ENCODE data around the gene RGS4.

Gene RGS4

GRCh38 chr1:163104385-163105099 is 35.4 kb downstream of the RGS4 start:
- no peak for DNase-seq

DNA sequence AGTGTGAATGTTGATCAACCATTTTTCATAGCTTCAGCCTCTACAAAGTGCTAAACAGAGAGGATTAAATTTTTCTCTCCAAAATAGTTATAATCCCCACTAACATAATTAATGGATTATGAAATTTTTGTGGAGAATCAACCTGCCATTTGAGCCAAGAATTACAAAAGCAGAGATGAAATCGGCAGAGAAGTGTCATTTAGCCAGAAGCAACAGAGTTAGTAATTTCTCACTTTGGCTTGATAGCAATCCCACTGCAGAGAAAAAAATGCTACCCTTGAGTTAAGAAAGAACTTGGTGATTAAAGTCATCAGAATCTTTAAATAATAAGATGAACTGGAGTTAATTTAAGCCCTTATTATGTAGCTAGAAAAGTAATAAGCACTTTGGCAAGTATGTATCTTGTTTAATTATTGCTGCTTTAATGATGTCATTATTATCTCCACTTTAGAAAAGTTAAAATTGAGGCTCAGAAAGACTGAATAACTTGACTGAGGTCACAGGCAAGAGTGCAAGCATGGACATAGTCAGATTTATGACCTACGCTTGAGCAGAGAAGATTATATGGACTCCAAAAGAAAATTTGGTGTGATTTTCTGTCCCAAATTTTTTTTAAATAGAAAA is 37.3 kb downstream of the RGS4 start:
- no peak for DNase-seq

- no peak for DNase-seq
Observed at GRCh38 chr1:163107655-163108054, 38.5 kb downstream of the RGS4 start.

- DNase-seq, result no peak
Observed at GRCh38 chr1:163115887-163116286, 46.7 kb downstream of the RGS4 start.

GRCh38 chr1:163119707-163120106 is 50.5 kb downstream of the RGS4 start:
- no peak for DNase-seq

DNA sequence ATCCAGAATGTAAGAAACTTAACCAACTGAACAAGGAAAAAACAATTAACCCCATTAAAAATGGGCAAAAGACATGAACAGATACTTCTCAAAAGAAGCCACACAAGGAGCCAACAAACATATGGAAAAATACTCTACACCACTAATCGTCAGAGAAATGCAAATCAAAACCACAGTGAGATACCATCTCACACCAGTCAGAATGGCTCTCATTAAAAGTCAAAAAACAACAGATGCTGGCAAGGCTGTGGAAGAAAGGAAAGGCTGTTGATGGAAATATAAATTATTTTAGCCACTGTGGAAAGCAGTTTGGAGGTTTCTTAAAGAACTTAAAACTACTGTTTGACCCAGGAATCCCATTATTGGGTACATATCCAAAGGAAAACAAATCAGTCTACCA is 51.2 kb downstream of the RGS4 start:
- no peak for DNase-seq

- no peak for DNase-seq
Observed at GRCh38 chr1:163124812-163125211, 55.7 kb downstream of the RGS4 start.
